LNCaP clone FGC (cell line): ENCODE measurements around the gene RASL11B.

ENCODE experiments used
- DNase-seq: peaks from one replicate; pipeline ENCODE4 v3.0.0-alpha.2; 2011; ENCODE audit warnings: low read depth
- H3K4me3 ChIP-seq: 2 replicates; pipeline ENCODE4 v1.5.1; 2011; ENCODE audit warnings: mild to moderate bottlenecking, low read depth, low read length, control low read depth
- TF ChIP-seq, protein P1 (sequence below): IDR thresholded peaks from 2 replicates; pipeline ENCODE4 v1.5.1; 2012; ENCODE audit warnings: mild to moderate bottlenecking; ENCODE audit not compliant: control insufficient read depth, insufficient read depth; ENCODE audit errors: extremely low read depth

Gene RASL11B

GRCh38 chr4:52843958-52844357, 18.2 kb upstream of the RASL11B start:
- no peak for DNase-seq
- TF ChIP-seq, protein P1, sequence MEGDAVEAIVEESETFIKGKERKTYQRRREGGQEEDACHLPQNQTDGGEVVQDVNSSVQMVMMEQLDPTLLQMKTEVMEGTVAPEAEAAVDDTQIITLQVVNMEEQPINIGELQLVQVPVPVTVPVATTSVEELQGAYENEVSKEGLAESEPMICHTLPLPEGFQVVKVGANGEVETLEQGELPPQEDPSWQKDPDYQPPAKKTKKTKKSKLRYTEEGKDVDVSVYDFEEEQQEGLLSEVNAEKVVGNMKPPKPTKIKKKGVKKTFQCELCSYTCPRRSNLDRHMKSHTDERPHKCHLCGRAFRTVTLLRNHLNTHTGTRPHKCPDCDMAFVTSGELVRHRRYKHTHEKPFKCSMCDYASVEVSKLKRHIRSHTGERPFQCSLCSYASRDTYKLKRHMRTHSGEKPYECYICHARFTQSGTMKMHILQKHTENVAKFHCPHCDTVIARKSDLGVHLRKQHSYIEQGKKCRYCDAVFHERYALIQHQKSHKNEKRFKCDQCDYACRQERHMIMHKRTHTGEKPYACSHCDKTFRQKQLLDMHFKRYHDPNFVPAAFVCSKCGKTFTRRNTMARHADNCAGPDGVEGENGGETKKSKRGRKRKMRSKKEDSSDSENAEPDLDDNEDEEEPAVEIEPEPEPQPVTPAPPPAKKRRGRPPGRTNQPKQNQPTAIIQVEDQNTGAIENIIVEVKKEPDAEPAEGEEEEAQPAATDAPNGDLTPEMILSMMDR: no peak
- H3K4me3 ChIP-seq: no peak overlapping the region

DNA sequence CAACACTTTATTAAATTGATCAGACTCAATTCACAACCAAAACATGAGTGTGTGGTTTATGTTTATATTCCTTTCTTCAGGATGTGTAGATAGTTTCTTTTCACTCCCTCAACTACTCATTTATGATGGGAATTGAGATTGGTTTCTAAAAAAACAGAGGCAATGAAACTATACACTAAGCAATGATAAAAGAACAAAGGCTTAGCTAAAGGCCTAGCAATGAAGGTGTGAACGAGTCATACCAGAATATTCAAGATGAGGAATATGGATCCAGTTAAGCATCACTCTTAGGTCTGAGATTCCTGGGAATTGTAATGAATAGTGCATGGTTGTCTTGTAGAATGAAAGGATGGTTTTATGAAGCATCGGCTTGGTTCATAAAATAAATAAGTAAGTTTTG, 17.5 kb upstream of the RASL11B start:
- no peak overlapping the region for H3K4me3 ChIP-seq
- no peak for DNase-seq
- TF ChIP-seq, protein P1: no peak

DNA sequence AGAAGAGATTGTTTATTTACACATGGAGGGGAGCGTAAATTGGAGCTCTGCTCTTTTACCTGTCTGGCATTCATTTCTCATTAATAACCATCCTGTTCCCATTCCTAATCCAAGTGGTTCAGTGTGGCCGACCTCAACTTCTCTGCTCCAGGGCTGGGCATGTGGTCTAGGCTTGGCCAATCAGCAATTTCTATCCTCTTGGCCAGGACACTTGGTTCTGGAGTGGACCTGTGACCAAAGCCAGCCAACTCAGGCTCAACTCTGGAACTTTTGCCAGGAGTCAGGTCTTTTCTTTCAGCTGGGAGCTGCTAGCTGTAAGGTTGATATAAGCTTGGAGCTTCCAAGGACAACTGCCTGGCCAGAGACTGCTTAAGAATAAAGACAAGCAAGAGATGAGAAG, 15.6 kb upstream of the RASL11B start:
- TF ChIP-seq, protein P1: no peak
- H3K4me3 ChIP-seq: no peak overlapping the region
- DNase-seq: no peak

GRCh38 chr4:52848254-52848653, 13.9 kb upstream of the RASL11B start:
- H3K4me3 ChIP-seq: no peak overlapping the region; the same call in 1 of the 2 replicates
- TF ChIP-seq, protein P1: no peak
- peak; percentile 96 for DNase-seq

- DNase-seq: no peak
- no peak overlapping the region for H3K4me3 ChIP-seq
- TF ChIP-seq, protein P1: no peak
Measured at GRCh38 chr4:52850406-52851124, 11.6 kb upstream of the RASL11B start.

GRCh38 chr4:52852041-52852440, 10.1 kb upstream of the RASL11B start:
- H3K4me3 ChIP-seq: no peak overlapping the region
- DNase-seq: no peak
- TF ChIP-seq, protein P1: no peak

DNA sequence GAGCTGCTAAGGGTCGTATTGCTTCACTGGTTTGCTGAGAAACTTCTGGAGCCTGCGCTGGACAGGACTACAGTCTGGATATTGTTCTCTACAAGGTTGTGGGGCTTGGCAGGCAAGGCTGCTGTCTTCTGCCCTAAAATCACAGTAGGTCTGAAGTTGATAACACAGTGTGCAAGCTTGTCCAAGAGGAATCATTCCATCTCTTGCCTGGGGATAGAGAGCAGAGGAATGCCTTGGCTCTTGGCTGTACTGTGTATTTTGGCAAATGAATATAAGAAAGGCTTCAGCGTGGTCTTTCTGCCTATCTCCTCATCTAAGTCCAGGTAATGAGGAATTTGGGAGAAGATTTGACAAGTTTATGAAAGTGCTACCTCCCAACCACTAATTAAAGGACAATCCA, 9.4 kb upstream of the RASL11B start:
- DNase-seq: no peak
- H3K4me3 ChIP-seq: no peak overlapping the region
- TF ChIP-seq, protein P1: no peak
